Ishikawa (cell line): ENCODE results near the gene LYSMD1.

Source experiments
- CEBPB ChIP-seq: IDR thresholded peaks from 2 replicates; pipeline ENCODE4 v1.6.1; 2012
- CREB1 ChIP-seq: IDR thresholded peaks from 2 replicates; pipeline ENCODE4 v1.6.1; 2012; ENCODE audit warnings: low read depth
- EGR1 ChIP-seq: IDR thresholded peaks from 2 replicates; pipeline ENCODE4 v1.6.1; 2012
- EP300 ChIP-seq: IDR thresholded peaks from 2 replicates; pipeline ENCODE4 v1.6.1; 2012; ENCODE audit warnings: borderline replicate concordance
- FOXM1 ChIP-seq: IDR thresholded peaks from 2 replicates; pipeline ENCODE4 v1.6.1; 2012; ENCODE audit warnings: low read depth, borderline replicate concordance
- MAX ChIP-seq: IDR thresholded peaks from 2 replicates; pipeline ENCODE4 v1.6.1; 2012
- NFIC ChIP-seq: IDR thresholded peaks from 2 replicates; pipeline ENCODE4 v1.6.1; 2012
- RAD21 ChIP-seq: IDR thresholded peaks from 2 replicates; pipeline ENCODE4 v1.6.1; 2012; ENCODE audit warnings: low read depth
- REST ChIP-seq: IDR thresholded peaks from 2 replicates; pipeline ENCODE4 v1.6.1; 2012; ENCODE audit warnings: low read depth, mild to moderate bottlenecking
- TAF1 ChIP-seq: IDR thresholded peaks from 2 replicates; pipeline ENCODE4 v1.6.1; 2012; ENCODE audit warnings: low read depth, mild to moderate bottlenecking
- TCF12 ChIP-seq: IDR thresholded peaks from 2 replicates; pipeline ENCODE4 v1.6.1; 2012; ENCODE audit warnings: low read depth
- TEAD4 ChIP-seq: IDR thresholded peaks from 2 replicates; pipeline ENCODE4 v1.6.1; 2012
- USF1 ChIP-seq: IDR thresholded peaks from 2 replicates; pipeline ENCODE4 v1.6.1; 2012
- YY1 ChIP-seq: IDR thresholded peaks from 2 replicates; pipeline ENCODE4 v1.6.1; 2012; ENCODE audit warnings: low read depth
- ZBTB7A ChIP-seq: IDR thresholded peaks from 2 replicates; pipeline ENCODE4 v1.6.1; 2012; ENCODE audit warnings: low read depth

Gene LYSMD1

GRCh38 chr1:151142411-151143056 lies 23.2 kb downstream of the LYSMD1 start:
- TF ChIP-seq USF1 (no peak), EP300 (no peak), TCF12 (no peak), FOXM1 (no peak), REST (no peak), YY1 (no peak), RAD21 (no peak), NFIC (no peak), MAX (no peak)

- TF ChIP-seq RAD21 (no peak), CREB1 (no peak), YY1 (no peak)
These were observed 27.9 kb downstream of the LYSMD1 start for GRCh38 chr1:151137789-151138188.

GRCh38 chr1:151135433-151136385 lies 30.0 kb downstream of the LYSMD1 start:
- TF ChIP-seq CEBPB (no peak), EP300 (no peak), EGR1 (no peak), USF1 (no peak), REST (no peak), TAF1 (no peak), TCF12 (no peak), FOXM1 (no peak), ZBTB7A (no peak), NFIC (no peak)

- TF ChIP-seq YY1 (no peak), TAF1 (no peak), TCF12 (no peak), CREB1 (no peak), NFIC (no peak), CEBPB (no peak), EP300 (no peak), REST (no peak), RAD21 (no peak), ZBTB7A (no peak), USF1 (no peak), MAX (no peak), TEAD4 (no peak)
These were observed 30.7 kb downstream of the LYSMD1 start for GRCh38 chr1:151134991-151135390.
